KOPT-K1 (cell line): Measurements from ENCODE around the gene TMEM248.
"Not testable (repeated sequence)": the region's sequence is repeated elsewhere in the genome, so short reads cannot be mapped to it uniquely, and the experiment has no call there.

Source experiments
- H3K27ac ChIP-seq: fragments of 200-600 bp; sonication (generic); 2 replicates; pipeline ENCODE4 v1.5.1; 2016; ENCODE audit warnings: antibody characterized with exemption, mild to moderate bottlenecking, low read depth, low read length; ENCODE audit not compliant: poor library complexity, severe bottlenecking
- H3K36me3 ChIP-seq: fragments of 200-600 bp; sonication (generic); 2 replicates; pipeline ENCODE4 v1.5.1; 2017; ENCODE audit warnings: antibody characterized with exemption, mild to moderate bottlenecking, low read length, moderate library complexity; ENCODE audit not compliant: insufficient read depth
- H3K9me3 ChIP-seq: fragments of 200-600 bp; sonication (generic); 2 replicates; pipeline ENCODE4 v1.5.1; 2017; ENCODE audit warnings: antibody characterized with exemption, low read length, mild to moderate bottlenecking; ENCODE audit not compliant: insufficient read depth, poor library complexity, severe bottlenecking

Gene TMEM248

DNA sequence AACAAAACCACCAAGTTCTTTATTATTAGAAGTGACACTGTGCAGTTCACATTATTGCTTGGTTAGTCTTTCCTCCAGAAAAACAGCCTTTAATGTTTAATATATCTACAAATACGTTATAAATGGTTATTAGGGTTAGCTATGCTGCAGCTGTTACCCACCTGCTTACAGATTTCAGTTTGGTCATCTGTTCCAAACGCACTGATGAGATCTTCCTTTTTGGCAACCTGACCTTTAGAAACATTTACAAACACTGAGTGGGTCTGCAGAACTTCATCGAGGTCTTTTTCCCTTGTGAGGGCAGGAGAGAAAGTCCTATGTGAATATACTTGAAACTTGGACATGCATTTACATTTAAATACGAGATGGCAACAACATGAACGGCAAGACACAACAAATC lies 73.0 kb downstream of the TMEM248 start:
- not testable (repeated sequence) for H3K9me3 ChIP-seq
- peak overlapping the region; percentile 65 for H3K27ac ChIP-seq
- H3K36me3 ChIP-seq = peaks cover 45% of the 10 kb centered on the region

- peaks cover 48% of the 10 kb centered on the region for H3K36me3 ChIP-seq
- H3K27ac ChIP-seq = peak overlapping the region; percentile 65
- H3K9me3 ChIP-seq = not testable (repeated sequence)
Measured at GRCh38 chr7:66994691-66995049, 73.6 kb downstream of the TMEM248 start.

DNA sequence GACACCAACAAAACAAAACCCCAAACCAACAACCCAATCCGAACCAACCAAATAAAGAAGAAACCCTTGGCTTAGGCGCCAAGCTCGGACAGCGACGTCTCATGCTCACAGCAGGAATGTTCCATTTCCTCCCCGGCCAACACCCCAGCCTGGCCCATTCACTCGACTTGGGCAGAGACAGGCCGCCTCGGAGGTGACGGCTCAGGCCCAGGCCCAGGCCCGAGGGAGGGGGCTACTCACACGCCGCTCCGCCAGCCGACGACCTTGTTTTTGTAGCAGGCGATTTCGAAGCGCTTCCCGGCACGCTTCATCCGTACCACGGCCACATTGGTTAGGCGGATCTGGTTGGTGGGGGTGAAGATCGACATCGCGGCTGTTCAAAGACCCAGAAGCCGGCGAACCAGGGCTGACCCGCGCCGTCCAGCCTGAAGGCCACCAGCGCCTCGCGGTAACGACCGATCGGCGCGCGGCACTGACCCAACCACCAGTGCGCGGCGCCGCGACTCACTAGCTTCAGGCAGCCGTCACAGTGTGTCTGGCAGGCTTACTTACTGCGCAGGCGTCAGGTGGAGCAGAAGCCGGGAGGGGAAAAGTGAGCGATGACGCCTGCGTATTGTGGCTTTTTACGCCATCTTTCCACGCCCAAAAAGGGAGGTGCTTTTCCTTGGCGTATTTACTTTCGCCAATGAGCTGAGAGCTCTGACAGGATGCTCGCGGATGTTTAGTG lies 74.2 kb downstream of the TMEM248 start, which contains the start of gene SBDS:
SBDS (minus strand) TSS at position 537 of the 727 bp plus-strand sequence; CDS start at position 368, 169 bp downstream.
- H3K27ac ChIP-seq = peak within 1 kb of the TSS; percentile 68
- peaks cover 47% of the 10 kb centered on the region for H3K36me3 ChIP-seq
- H3K9me3 ChIP-seq = not testable (repeated sequence)

GRCh38 chr7:66996444-66997191 lies 75.6 kb downstream of the TMEM248 start, which contains the start of gene TYW1:
Gene TYW1, plus strand, starts transcription at chr7:66996833. Its CDS starts 146 bp downstream, at chr7:66996979.
- not testable (repeated sequence) for H3K9me3 ChIP-seq
- Histone ChIP-seq H3K27ac (peak within 1 kb of the TSS; percentile 68), H3K36me3 (peaks cover 34% of the 10 kb centered on the region)

- not testable (repeated sequence) for H3K9me3 ChIP-seq, H3K27ac ChIP-seq
- H3K36me3 ChIP-seq = peaks cover 30% of the 10 kb centered on the region
Measured at GRCh38 chr7:67000601-67001258, 79.7 kb downstream of the TMEM248 start.

GRCh38 chr7:67004145-67004544 lies 83.1 kb downstream of the TMEM248 start:
- not testable (repeated sequence) for H3K27ac ChIP-seq, H3K9me3 ChIP-seq
- H3K36me3 ChIP-seq = peaks cover 53% of the 10 kb centered on the region

DNA sequence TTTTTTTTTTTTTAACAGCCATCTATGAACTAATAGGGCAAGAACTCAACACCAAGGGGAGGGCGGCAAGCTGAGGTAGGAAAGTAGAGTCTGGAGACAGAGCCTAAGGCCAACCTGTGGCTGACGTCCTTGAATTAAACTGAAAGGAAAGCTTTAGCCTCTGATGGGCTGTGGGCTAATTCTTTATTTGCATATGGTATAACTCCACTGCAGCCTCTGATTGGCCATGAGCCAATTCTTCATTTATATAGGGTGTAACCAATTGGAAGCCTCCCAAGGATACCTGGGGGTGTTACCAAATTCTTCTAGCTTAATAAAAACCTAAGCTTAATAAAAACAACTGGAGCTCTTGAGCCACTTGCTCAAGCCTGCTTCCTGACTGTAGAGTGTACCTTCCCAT lies 85.9 kb downstream of the TMEM248 start:
- peaks cover 74% of the 10 kb centered on the region for H3K36me3 ChIP-seq
- no peaks in the 10 kb centered on the region for H3K9me3 ChIP-seq
- H3K27ac ChIP-seq = no peak overlapping the region
